IMR-90 (cell line): ENCODE data around the gene DCD. TPM values are rescaled to one million over a fixed set of nuclear protein-coding genes. Genes with fewer than 3 reads are reported as not detected.

Experiments
- ATAC-seq: fragments of 200-7000 bp; cut with Tn5 transposase; 2 replicates; pipeline ENCODE4 v1.9.1; 2020; ENCODE audit warnings: low read depth, mild to moderate bottlenecking, moderate library complexity
- BruUV-seq: library from RNA; stranded (reverse); fragments of 400-500 nt; replicated peaks from 2 replicates; lab custom pipeline; 2021; lab: Mats Ljungman, UMichigan
- CTCF ChIA-PET: fragments of 300-600 bp; formaldehyde crosslinking; extraction: SDS; loops from one replicate; lab custom pipeline; 2021; ENCODE audit warnings: antibody characterized with exemption; lab: Yijun Ruan, JAX
- POLR2A ChIA-PET: fragments of 300-600 bp; sonication (Branson Sonifier 250); formaldehyde crosslinking; loops from one replicate; lab custom pipeline; 2022; ENCODE audit warnings: antibody characterized with exemption; ENCODE audit not compliant: unreplicated experiment; lab: Charles Lee
- DNase-seq: peaks from one replicate; pipeline ENCODE4 v3.0.0; 2013
- H2AFZ ChIP-seq: replicated peaks from 2 replicates; pipeline ENCODE3; 2013; ENCODE audit warnings: low read length, mild to moderate bottlenecking; ENCODE audit not compliant: poor library complexity
- H2AK5ac ChIP-seq: 2 replicates; pipeline ENCODE4 v1.6.1; 2013; ENCODE audit warnings: low read depth, low read length, inconsistent platforms
- H2AK9ac ChIP-seq: replicated peaks from 2 replicates; pipeline ENCODE3; 2013; ENCODE audit warnings: mild to moderate bottlenecking, low read depth, low read length, moderate library complexity; ENCODE audit not compliant: poor library complexity
- H2BK120ac ChIP-seq: 2 replicates; pipeline ENCODE4 v1.6.1; 2013; ENCODE audit warnings: low read depth, low read length, inconsistent platforms
- H2BK15ac ChIP-seq: 3 replicates; pipeline ENCODE4 v1.6.1; 2013; ENCODE audit warnings: low read depth, low read length, inconsistent platforms
- H2BK20ac ChIP-seq: 2 replicates; pipeline ENCODE4 v1.6.1; 2013; ENCODE audit warnings: low read depth, mild to moderate bottlenecking, inconsistent platforms, low read length, moderate library complexity
- H2BK5ac ChIP-seq: 2 replicates; pipeline ENCODE4 v1.6.1; 2013; ENCODE audit warnings: mild to moderate bottlenecking, low read depth, low read length, inconsistent platforms; ENCODE audit not compliant: poor library complexity, severe bottlenecking
- H3K14ac ChIP-seq: replicated peaks from 2 replicates; pipeline ENCODE4 v1.6.1; 2013; ENCODE audit warnings: low read depth, low read length, inconsistent platforms
- H3K18ac ChIP-seq: 2 replicates; pipeline ENCODE4 v1.6.1; 2013; ENCODE audit warnings: low read depth, low read length, control low read depth
- H3K23ac ChIP-seq: 2 replicates; pipeline ENCODE4 v1.6.1; 2013; ENCODE audit warnings: low read depth, low read length, inconsistent platforms
- H3K27ac ChIP-seq: 2 replicates; pipeline ENCODE4 v1.5.1; 2013; ENCODE audit warnings: mild to moderate bottlenecking, control low read depth, low read length; ENCODE audit not compliant: insufficient read depth
- H3K27me3 ChIP-seq: 2 replicates; pipeline ENCODE4 v1.6.1; 2013; ENCODE audit warnings: low read length; ENCODE audit not compliant: control insufficient read depth, insufficient read depth
- H3K36me3 ChIP-seq: 2 replicates; pipeline ENCODE4 v1.6.1; 2013; ENCODE audit warnings: low read length, mixed read lengths; ENCODE audit not compliant: control insufficient read depth, insufficient read depth
- H3K4ac ChIP-seq: 2 replicates; pipeline ENCODE4 v1.6.1; 2013; ENCODE audit warnings: low read depth, low read length, inconsistent platforms
- H3K4me1 ChIP-seq: 2 replicates; pipeline ENCODE4 v1.6.1; 2013; ENCODE audit warnings: low read length, mixed read lengths; ENCODE audit not compliant: control insufficient read depth, insufficient read depth
- H3K4me2 ChIP-seq: 2 replicates; pipeline ENCODE4 v1.6.1; 2013; ENCODE audit warnings: low read depth, mild to moderate bottlenecking, control low read depth, low read length, moderate library complexity
- H3K4me3 ChIP-seq: 2 replicates; pipeline ENCODE4 v1.5.1; 2013; ENCODE audit warnings: low read depth, mild to moderate bottlenecking, control low read depth, low read length, moderate library complexity; ENCODE audit not compliant: insufficient read depth
- H3K56ac ChIP-seq: 2 replicates; pipeline ENCODE4 v1.6.1; 2013; ENCODE audit warnings: low read length, inconsistent platforms; ENCODE audit not compliant: insufficient read depth; ENCODE audit errors: extremely low read depth
- H3K79me1 ChIP-seq, 2 experiments: 2 replicates each; pipeline ENCODE4 v1.6.1; 2013; ENCODE audit warnings: low read length in 2 of 2, inconsistent platforms in 1 of 2, low read depth in 1 of 2
- H3K9ac ChIP-seq: 2 replicates; pipeline ENCODE4 v1.6.1; 2013; ENCODE audit warnings: low read depth, low read length, control low read depth
- H3K9me1 ChIP-seq: 2 replicates; pipeline ENCODE4 v1.6.1; 2013; ENCODE audit warnings: low read length, inconsistent platforms; ENCODE audit not compliant: insufficient read depth
- H3K9me3 ChIP-seq: 2 replicates; pipeline ENCODE4 v1.6.1; 2013; ENCODE audit warnings: low read length; ENCODE audit not compliant: control insufficient read depth, insufficient read depth
- H4K20me1 ChIP-seq: 2 replicates; pipeline ENCODE4 v1.6.1; 2013; ENCODE audit warnings: low read length, inconsistent platforms; ENCODE audit not compliant: insufficient read depth
- H4K5ac ChIP-seq: 2 replicates; pipeline ENCODE4 v1.6.1; 2013; ENCODE audit warnings: mild to moderate bottlenecking, low read depth, low read length, control low read depth
- H4K8ac ChIP-seq, 2 experiments: 2 replicates each; pipeline ENCODE4 v1.6.1; 2013; ENCODE audit warnings: low read depth in 2 of 2, low read length in 2 of 2, control low read depth in 1 of 2, inconsistent platforms in 1 of 2
- H4K91ac ChIP-seq: 2 replicates; pipeline ENCODE4 v1.6.1; 2013; ENCODE audit warnings: low read depth, low read length, inconsistent platforms; ENCODE audit not compliant: insufficient read depth
- BHLHE40 ChIP-seq: fragments of 150-350 bp; IDR thresholded peaks from 2 replicates; pipeline ENCODE4 v1.6.1; 2016; ENCODE audit warnings: mild to moderate bottlenecking, low read depth, low read length
- NFE2L2 ChIP-seq: fragments of 150-350 bp; IDR thresholded peaks from 2 replicates; pipeline ENCODE4 v1.6.1; 2016; ENCODE audit warnings: low read depth, mild to moderate bottlenecking, low read length
- WGBS, 2 experiments: methylation state at CpG; one replicate each; pipeline versions ENCODE4 v1.1.5 to v1.1.7; 2013; ENCODE audit warnings: missing lambda C conversion rate in 2 of 2; ENCODE audit not compliant: insufficient read length in 1 of 2; ENCODE audit errors: extremely low coverage in 2 of 2; 5-methylcytosine and 5-hydroxymethylcytosine counted together
- dilution Hi-C: fragments of 300-500 bp; cut with HindIII; formaldehyde crosslinking; loops from one replicate; pipeline ENCODE4 v1.14.3; 2018; ENCODE audit warnings: low sequenced_read_pairs; ENCODE audit not compliant: unreplicated experiment
- in situ Hi-C: fragments of 300-500 bp; cut with MboI; formaldehyde crosslinking; loops from 3 replicates; pipeline ENCODE4 v1.14.3; 2019; ENCODE audit warnings: low sequenced_read_pairs, inconsistent platforms, mixed read lengths
- intact Hi-C: fragments of 100-400 bp; cut with micrococcal nuclease; formaldehyde crosslinking; loops from 2 replicates; pipeline ENCODE4 v1.10.0; 2022
- polyA plus RNA-seq, 3 experiments: library from polyadenylated mRNA; depleted of rRNA; stranded (reverse); fragments of >200 nt; gene quantifications; 2 replicates each; pipeline ENCODE4 v1.2.3, GENCODE V29; 2012; ENCODE audit warnings: low replicate concordance in 1 of 3
- total RNA-seq: library from RNA; depleted of rRNA; stranded (reverse); fragments of >200 nt; gene quantifications from 2 replicates; pipeline ENCODE4 v1.2.3, GENCODE V29; 2012
- TF ChIP-seq, protein P1 (sequence below): fragments of 150-350 bp; IDR thresholded peaks from 2 replicates; pipeline ENCODE4 v1.6.1; 2017; ENCODE audit warnings: mild to moderate bottlenecking, antibody characterized with exemption, low read length, low read depth
- TF ChIP-seq, protein P2 (sequence below): conservative IDR thresholded peaks from 2 replicates; pipeline ENCODE4 v1.5.1; 2012; ENCODE audit warnings: mild to moderate bottlenecking, low read depth, low read length, improper control_type of control experiment

The DCD gene
- total and polyA plus RNA-seq, 2 of the 4 experiments (the other 2 are of a cell fraction): not detected

DNA sequence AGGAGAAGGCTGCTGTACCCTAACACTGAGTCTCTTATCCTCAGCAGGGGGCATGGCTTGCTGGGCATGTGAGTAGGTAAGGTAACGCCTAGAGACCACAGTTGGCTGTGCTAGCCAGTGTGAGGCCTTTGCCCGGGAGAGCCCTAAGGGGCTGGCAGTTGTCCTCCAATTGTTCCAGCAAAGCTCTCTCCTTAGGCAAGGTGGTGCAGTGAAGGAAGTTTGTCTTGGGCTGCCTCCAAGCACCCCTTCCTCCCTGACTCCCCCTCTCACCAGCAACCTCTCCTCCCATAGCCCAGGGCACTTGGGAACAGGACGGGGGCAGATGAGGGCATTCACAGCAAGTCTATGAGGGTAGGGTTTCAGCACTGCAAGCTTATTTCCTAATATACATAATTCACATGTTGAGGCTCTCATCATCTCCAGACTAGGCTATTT lies 36.4 kb downstream of the DCD start:
- in situ Hi-C loops: no loop called here

More for the DNA sequence above, 36.4 kb downstream of the DCD start:
- Histone ChIP-seq H3K4me3 (no peak overlapping the region), H2BK20ac (no peak overlapping the region), H3K9me1 (no peaks in the 10 kb centered on the region), H3K9me3 (no peaks in the 10 kb centered on the region), H3K14ac (no peak overlapping the region), H2AK5ac (no peak overlapping the region), H2BK15ac (no peak overlapping the region), H3K36me3 (no peaks in the 10 kb centered on the region), H2BK5ac (no peak overlapping the region), H4K20me1 (no peaks in the 10 kb centered on the region), H3K4ac (no peak overlapping the region), H3K9ac (no peak overlapping the region), H3K27me3 (peaks cover 4% of the 10 kb centered on the region), H2AFZ (peak overlapping the region; percentile 25), H2AK9ac (no peak overlapping the region), H4K8ac (no peak overlapping the region), H3K18ac (no peak overlapping the region), H4K5ac (no peak overlapping the region), H3K27ac (no peak overlapping the region), H3K23ac (no peak overlapping the region), H3K4me1 (no peaks in the 10 kb centered on the region), H3K79me1 (no peaks in the 10 kb centered on the region), H3K4me2 (no peak overlapping the region), H2BK120ac (no peak overlapping the region), H3K56ac (no peak overlapping the region), H4K91ac (no peak overlapping the region)
- WGBS, 2 experiments: no CpG with 5 or more reads among the region's 3 CpGs
- no peak for ATAC-seq
- DNase-seq: no peak
- BruUV-seq: no TSS peak
- intact Hi-C loops (no loop called here), dilution Hi-C loops (no loop called here)
- ChIA-PET CTCF (no interaction called here), POLR2A (no interaction called here)
- TF ChIP-seq BHLHE40 (no peak), NFE2L2 (no peak)
- TF ChIP-seq, protein P1, sequence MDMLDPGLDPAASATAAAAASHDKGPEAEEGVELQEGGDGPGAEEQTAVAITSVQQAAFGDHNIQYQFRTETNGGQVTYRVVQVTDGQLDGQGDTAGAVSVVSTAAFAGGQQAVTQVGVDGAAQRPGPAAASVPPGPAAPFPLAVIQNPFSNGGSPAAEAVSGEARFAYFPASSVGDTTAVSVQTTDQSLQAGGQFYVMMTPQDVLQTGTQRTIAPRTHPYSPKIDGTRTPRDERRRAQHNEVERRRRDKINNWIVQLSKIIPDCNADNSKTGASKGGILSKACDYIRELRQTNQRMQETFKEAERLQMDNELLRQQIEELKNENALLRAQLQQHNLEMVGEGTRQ: no peak
- TF ChIP-seq, protein P2, sequence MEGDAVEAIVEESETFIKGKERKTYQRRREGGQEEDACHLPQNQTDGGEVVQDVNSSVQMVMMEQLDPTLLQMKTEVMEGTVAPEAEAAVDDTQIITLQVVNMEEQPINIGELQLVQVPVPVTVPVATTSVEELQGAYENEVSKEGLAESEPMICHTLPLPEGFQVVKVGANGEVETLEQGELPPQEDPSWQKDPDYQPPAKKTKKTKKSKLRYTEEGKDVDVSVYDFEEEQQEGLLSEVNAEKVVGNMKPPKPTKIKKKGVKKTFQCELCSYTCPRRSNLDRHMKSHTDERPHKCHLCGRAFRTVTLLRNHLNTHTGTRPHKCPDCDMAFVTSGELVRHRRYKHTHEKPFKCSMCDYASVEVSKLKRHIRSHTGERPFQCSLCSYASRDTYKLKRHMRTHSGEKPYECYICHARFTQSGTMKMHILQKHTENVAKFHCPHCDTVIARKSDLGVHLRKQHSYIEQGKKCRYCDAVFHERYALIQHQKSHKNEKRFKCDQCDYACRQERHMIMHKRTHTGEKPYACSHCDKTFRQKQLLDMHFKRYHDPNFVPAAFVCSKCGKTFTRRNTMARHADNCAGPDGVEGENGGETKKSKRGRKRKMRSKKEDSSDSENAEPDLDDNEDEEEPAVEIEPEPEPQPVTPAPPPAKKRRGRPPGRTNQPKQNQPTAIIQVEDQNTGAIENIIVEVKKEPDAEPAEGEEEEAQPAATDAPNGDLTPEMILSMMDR: no peak
